GM18870 (cell line): ENCODE results near the gene VILL.
"Not testable (repeated sequence)": the region's sequence is repeated elsewhere in the genome, so short reads cannot be mapped to it uniquely, and the experiment has no call there.

Experiments used
- ATAC-seq: cut with Tn5 transposase; IDR thresholded peaks from one replicate; pipeline ENCODE4 v1.9.1; 2021; ENCODE audit warnings: moderate library complexity; ENCODE audit not compliant: unreplicated experiment

Gene VILL

GRCh38 chr3:37963016-37963415 lies 27.6 kb upstream of the VILL start:
- ATAC-seq, result no peak

- no peak for ATAC-seq
Measured at GRCh38 chr3:37963635-37964034, 27.0 kb upstream of the VILL start.

GRCh38 chr3:37964146-37964545 lies 26.4 kb upstream of the VILL start:
- ATAC-seq, result no peak

- no peak for ATAC-seq
Measured at GRCh38 chr3:37964716-37965115, 25.9 kb upstream of the VILL start.

GRCh38 chr3:37967260-37967881 lies 23.2 kb upstream of the VILL start:
- ATAC-seq, result peak; percentile 61

DNA sequence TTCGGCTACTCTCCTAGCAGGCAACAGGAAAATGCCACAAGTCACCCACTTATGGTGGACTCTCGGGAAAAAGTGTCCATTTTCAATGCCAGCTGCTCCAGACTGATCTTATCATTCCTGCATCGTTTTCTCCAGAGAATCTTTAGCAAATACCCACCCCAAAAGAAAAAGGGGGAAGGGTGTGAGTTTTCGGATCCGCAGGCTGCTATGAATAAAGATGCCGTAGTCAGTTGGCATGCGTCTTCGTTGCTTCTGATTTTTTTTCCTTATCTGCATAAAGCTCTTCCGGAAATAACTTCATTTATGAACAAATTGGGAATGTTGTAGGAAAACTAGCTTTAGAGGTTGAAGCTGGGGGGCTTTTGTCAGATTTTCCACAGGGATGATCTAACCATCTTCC lies 22.4 kb upstream of the VILL start:
- no peak for ATAC-seq

GRCh38 chr3:37968813-37969595 lies 21.6 kb upstream of the VILL start:
- no peak for ATAC-seq

DNA sequence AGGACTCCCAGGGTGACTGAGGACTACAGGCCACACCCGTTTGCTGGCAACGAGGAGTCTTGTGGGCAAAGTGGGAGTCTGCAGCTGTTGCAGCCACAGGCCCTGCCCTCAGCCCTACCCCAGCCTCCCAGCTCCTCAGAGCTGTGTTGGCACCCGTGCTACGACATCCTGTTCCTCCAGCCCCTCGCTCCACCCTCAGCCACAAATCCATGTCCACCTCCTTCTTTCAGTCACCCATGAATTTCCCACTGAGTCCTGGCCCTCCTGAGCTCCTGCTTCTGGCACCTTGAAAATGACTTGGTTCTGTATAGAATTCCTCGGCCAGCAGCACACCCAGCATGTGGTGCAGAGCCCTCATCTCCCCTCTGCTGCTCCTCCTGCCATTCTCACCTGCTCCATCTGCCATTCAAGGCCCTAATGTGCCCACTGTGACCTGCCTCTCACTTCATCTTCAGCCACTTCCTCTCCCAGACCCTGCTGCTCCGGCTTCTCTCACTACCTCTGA lies 20.9 kb upstream of the VILL start:
- no peak for ATAC-seq

DNA sequence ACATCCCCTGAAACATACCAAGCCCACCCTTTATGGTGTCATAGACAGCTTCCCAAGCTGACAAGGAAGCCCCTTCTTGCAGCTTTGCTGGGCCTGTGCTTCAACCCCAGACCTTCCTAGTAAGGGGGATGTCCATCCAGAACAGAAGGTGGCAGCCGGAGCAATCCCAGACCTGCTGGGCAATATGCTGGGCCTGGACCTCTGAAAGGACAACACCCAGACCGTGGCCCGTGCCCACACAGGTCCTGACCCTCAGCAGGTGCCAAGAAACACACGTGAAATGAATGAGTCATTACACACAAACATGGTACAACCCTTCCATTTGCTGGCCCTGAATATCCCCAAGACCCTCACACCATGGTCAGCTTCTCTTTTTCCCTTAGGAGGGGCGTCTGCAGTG lies 19.8 kb upstream of the VILL start:
- no peak for ATAC-seq

GRCh38 chr3:37971467-37971866 lies 19.1 kb upstream of the VILL start:
- ATAC-seq, result no peak

- ATAC-seq, result not testable (repeated sequence)
Measured at GRCh38 chr3:37972056-37972455, 18.5 kb upstream of the VILL start.

DNA sequence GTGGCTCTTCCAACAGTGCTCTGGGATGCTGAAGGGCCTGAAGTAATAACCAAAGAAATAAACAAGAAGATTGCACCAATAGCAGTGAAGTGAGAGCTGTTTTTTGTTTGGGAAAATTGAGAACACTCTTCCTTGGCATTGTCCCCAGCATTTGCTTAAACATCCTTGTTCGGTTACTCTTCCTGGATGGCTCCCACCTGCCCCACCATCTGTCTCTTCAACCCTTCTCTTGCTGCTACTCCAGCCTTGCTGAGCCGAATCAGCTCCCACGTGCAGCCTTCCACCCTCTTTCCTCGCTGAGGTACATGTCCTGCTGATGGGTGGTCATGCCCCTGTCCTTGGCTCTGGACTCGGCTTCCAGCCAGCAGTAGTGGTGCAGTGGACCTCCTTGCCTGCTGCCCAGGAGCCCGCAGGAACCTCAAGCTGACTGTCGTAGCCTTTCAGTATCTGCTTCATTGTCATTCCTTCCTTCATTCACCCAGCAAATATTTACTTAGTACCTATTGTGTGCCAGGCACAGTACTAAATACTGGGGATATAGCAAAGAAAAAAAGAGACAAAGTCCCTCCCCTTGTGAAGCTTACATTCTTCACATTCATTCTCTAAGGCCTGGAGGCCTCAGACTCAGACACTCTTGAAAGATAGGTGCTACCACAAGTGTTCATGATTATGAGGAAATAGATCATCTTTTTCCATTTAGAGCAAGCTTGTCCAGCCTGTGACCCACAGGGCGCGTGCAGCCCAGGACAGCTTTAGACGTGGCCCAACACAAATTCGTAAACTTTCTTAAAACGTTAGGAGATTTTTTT lies 17.1 kb upstream of the VILL start:
- ATAC-seq, result no peak

- peak; percentile 63 for ATAC-seq
Measured at GRCh38 chr3:37974121-37975083, 16.2 kb upstream of the VILL start.

- no peak for ATAC-seq
Measured at GRCh38 chr3:37979541-37980461, 10.8 kb upstream of the VILL start.

- ATAC-seq, result no peak
Measured at GRCh38 chr3:37980462-37981347, 9.9 kb upstream of the VILL start.

- no peak for ATAC-seq
Measured at GRCh38 chr3:37981348-37981664, 9.3 kb upstream of the VILL start.

DNA sequence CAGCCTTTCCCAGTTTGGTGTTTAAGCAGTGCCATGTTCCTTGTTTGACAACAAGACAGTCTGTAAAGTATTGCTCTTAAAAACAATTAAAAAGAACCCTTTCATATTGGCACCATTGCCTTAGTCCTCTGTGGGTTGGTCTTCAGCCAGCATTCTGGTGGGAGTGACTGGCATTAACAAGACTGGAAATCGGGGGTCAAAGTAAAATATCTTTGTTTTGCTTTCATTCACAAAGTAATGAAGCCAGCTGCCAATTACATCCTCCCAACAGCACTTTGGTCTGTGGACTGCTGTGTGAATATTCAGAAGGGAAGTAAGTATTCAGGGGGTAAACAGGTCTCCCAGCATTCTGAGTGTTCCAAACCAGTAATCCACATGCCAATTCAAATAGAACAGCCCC lies 8.3 kb upstream of the VILL start:
- no peak for ATAC-seq

GRCh38 chr3:37984051-37984450 lies 6.5 kb upstream of the VILL start:
- ATAC-seq, result no peak

DNA sequence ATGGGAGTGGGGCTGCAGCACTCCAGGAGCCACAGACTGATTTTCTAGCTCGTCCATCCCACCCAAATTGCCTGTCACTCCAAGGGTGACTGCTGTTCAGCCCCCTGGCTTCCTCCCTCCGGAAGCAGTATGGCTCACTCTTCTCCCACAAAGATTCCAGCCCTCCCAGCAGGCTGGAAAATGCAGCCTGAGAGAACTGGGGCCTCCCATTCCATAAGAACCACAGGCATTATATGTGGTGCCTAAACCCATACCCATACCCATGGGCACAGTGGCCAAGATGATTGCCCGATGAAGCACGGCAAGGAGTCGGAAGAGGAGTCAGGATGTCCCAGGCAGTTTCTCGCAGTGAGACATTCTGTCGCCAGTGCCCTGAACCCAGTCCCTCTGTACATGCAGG lies 6.0 kb upstream of the VILL start:
- ATAC-seq, result no peak
